Loucy (cell line): ENCODE data around the gene FMO3.

Experiments used
- CTCF ChIP-seq: fragments of 200-600 bp; sonication (generic); conservative IDR thresholded peaks from 2 replicates; pipeline ENCODE4 v1.5.1; 2014; ENCODE audit warnings: mild to moderate bottlenecking, antibody characterized with exemption, low read length
- EZH2phosphoT487 ChIP-seq: fragments of 200-600 bp; IDR thresholded peaks from 2 replicates; pipeline ENCODE4 v1.6.1; 2018; ENCODE audit warnings: antibody characterized with exemption, mild to moderate bottlenecking, moderate library complexity, borderline replicate concordance

GRCh38 chr1:171140956-171141687, 50.4 kb downstream of the FMO3 start:
- no peak for TF ChIP-seq CTCF
- no peak for TF ChIP-seq EZH2phosphoT487
